ENCODE data around the gene TCEAL7.
"Not testable (repeated sequence)": the region's sequence is repeated elsewhere in the genome, so short reads cannot be mapped to it uniquely, and the experiment has no call there.

The TCEAL7 gene, protein sequence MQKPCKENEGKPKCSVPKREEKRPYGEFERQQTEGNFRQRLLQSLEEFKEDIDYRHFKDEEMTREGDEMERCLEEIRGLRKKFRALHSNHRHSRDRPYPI

DNA sequence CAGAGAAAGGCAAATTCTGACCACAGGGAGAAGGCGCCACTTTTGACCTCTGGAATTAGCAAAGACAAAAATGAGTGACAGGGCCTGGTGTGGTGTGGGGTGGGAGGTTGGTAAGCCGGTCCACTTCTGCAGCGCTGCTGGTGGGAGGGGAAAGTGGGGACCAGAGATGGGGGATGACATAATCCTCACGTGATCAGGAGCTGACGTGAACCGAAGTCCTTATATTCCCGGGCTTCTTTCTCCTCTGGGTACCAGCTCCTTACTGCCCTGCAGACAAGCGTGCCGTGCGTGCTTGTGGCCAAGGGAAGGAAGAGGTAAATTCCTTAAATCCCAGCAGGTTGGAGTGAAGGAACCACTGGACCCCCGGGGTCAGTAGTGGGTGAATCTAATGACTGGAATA is at the start of gene TCEAL7:
Gene TCEAL7, plus strand, starts transcription at position 249 of the 400 bp plus-strand sequence. CDS start 1,165 bp downstream, outside the sequence.
- TF ChIP-seq, protein P1, sequence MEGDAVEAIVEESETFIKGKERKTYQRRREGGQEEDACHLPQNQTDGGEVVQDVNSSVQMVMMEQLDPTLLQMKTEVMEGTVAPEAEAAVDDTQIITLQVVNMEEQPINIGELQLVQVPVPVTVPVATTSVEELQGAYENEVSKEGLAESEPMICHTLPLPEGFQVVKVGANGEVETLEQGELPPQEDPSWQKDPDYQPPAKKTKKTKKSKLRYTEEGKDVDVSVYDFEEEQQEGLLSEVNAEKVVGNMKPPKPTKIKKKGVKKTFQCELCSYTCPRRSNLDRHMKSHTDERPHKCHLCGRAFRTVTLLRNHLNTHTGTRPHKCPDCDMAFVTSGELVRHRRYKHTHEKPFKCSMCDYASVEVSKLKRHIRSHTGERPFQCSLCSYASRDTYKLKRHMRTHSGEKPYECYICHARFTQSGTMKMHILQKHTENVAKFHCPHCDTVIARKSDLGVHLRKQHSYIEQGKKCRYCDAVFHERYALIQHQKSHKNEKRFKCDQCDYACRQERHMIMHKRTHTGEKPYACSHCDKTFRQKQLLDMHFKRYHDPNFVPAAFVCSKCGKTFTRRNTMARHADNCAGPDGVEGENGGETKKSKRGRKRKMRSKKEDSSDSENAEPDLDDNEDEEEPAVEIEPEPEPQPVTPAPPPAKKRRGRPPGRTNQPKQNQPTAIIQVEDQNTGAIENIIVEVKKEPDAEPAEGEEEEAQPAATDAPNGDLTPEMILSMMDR (IDR thresholded peaks at IDR 0.05) = no peak
- TF ChIP-seq ZFX (IDR thresholded peaks at IDR 0.05; ENCODE audit: borderline replicate concordance) = no peak
- no peak within 1 kb of the TSS for H3K27ac ChIP-seq

DNA sequence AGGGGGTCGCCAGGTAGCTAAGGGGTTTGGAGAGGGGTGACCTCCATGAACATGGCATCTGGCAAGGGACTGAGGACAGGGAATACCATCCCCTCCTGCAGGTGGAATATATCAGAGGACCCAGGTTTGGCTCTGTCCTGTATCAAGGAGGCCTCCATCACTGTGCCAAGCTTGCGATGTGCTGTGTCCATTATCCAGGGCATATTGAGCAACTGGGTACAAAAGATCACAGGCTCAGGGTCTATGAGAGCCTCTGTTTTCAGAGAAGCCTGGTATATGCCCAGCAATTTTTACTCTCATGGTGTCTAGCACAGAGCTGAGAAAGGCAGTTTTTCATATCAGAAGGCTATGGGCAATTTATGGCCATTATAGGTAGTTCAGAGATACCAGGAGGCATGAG is 36.9 kb upstream of the TCEAL7 start:
- no peak overlapping the region for H3K27ac ChIP-seq

DNA sequence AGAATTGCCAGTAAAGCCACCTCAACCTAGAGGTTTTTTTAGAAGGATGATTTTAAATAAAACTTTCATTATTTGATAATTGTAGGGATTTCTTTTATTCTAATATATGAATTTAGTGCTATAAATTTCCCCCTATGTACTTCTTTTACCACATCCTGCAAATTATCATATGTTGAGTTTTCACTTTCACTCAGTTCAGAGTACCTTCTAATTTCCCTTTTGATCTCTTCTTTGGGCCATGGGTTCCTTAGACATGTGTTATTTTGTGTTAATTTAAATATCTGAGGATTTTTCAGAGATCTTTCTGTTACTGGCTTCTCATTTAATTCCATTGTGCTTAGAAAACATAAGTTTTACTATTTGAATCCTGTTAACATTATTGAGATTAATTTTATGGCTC is 25.3 kb upstream of the TCEAL7 start:
- no peak for TF ChIP-seq ZFX (IDR thresholded peaks at IDR 0.05; ENCODE audit: borderline replicate concordance)
- TF ChIP-seq, protein P1 (IDR thresholded peaks at IDR 0.05) = no peak
- H3K27ac ChIP-seq = no peak overlapping the region

More for the DNA sequence above, 36.9 kb upstream of the TCEAL7 start:
- TF ChIP-seq, protein P1 (IDR thresholded peaks at IDR 0.05) = no peak
- no peak for TF ChIP-seq ZFX (IDR thresholded peaks at IDR 0.05; ENCODE audit: borderline replicate concordance)

DNA sequence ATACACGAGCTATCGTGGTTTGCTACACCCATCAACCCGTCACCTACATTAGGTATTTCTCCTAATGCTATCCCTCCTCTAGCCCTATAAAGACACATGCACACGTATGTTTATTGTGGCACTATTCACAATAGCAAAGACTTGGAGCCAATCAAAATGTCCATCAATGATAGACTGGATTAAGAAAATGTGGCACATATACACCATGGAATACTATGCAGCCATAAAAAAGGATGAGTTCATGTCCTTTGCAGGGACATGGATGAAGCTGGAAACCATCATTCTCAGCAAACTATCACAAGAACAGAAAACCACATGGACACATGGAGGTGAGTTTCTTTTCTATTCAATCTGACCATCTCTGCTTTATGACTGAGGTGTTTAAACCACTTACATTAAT is 24.4 kb upstream of the TCEAL7 start:
- not testable (repeated sequence) for H3K27ac ChIP-seq

DNA sequence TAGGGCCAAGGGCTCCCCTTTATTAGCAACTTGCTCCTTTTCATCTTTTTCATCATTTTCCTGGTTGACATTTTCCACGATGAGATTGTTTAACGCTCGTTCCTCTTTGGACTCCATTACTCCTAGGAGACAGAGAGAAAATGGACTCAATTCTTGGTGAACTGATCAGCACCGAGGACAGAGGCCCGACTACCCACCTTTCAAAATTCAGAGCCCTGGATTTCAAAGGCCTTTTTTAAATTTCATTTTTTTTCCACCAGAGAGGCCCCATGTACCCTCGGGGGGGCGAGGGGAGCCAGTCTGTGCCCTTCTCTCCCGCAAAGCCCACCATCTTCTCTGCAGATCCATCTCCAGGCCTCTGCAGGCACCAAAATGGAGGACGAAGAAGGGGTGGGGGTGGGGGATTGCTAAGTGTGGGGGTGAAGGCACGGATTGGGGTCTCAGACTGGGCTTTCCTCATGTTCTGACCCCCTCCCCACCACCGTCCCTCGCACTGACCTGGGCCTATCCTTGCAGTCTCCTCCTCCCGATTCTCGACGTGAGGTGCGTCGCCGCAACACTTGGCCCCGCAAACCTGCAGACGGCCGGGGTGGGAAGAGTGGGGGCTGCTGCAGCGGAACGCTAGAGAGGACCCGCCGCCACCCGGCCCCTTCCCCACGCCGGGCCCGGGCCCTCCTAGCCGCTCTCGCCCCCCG is 20.0 kb upstream of the TCEAL7 start:
- TF ChIP-seq, protein P1 (IDR thresholded peaks at IDR 0.05) = no peak
- no peak for TF ChIP-seq ZFX (IDR thresholded peaks at IDR 0.05; ENCODE audit: borderline replicate concordance)
- H3K27ac ChIP-seq = no peak overlapping the region

DNA sequence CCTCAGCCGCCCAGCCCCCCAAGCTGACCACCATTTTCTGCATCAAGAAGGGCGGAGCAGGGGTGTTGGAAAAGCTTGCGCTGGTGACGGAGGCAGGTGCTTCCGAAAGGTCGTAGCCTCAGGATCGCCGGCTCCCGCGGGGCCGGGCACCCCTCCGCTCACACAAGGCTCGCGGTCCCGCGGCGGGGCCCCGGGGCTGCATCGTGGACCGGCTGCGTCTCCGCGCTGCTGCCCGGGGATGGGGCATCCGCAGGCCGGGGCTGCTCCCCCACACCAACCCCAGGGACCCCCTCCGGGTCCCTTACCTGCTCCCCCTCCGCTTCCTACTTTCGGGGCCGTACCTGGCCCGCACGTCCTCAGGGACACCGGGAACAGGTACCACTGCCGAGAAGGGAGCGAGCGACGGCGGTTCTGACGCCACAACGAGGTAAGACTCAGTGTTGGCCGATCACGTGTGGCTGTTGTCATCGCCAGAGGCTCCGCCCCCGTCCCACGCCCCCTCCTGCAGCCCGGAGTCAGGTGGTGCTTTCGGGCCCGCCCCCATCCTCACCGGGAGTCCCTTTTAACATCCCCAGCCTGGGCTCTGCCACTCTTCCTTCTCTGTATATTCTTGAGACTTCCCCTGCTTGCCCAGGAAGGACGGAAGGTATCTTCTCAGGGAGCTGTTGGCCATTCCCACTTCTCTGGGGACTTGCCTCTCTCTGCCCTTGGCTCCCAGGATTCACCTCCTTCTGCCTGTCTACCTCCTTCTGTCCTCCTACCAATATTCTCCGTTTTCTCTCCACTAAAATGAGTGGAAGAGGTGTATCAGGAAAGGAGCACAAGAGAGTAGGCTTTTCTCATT is 19.3 kb upstream of the TCEAL7 start, which contains the start of gene BEX2:
Gene BEX2, minus strand, starts transcription at position 436 of the 844 bp plus-strand sequence. CDS start 1,014 bp downstream, outside the sequence.
- no peak within 1 kb of the TSS for H3K27ac ChIP-seq
- no peak for TF ChIP-seq ZFX (IDR thresholded peaks at IDR 0.05; ENCODE audit: borderline replicate concordance)
- TF ChIP-seq, protein P1 (IDR thresholded peaks at IDR 0.05) = no peak

DNA sequence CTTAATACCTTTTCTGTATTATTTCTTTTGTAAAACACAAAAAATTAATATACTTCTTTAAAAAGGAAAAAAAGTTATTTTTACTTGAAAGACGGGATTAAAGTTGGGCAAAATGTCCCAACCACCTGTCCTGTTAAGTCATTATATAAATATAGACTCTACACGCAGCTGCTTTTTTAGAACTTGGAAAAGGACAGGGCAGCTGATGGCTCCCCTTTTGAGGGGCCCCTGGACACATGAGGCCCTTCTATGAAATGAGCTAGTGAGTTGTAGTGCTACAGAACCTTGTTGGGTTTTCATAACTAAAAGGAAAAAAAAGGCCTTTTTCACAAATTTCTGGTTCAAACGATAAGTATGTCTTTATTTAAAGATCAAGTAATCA is 18.6 kb upstream of the TCEAL7 start:
- H3K27ac ChIP-seq = no peak overlapping the region
- TF ChIP-seq, protein P1 (IDR thresholded peaks at IDR 0.05) = no peak
- no peak for TF ChIP-seq ZFX (IDR thresholded peaks at IDR 0.05; ENCODE audit: borderline replicate concordance)
